NCI-H524 (cell line): ENCODE results near the gene COTL1.

ENCODE experiments used
- DNase-seq, 2 experiments: peaks; one replicate each; lab custom pipeline; 2025; lab: John Stamatoyannopoulos, UW

The COTL1 gene

DNA sequence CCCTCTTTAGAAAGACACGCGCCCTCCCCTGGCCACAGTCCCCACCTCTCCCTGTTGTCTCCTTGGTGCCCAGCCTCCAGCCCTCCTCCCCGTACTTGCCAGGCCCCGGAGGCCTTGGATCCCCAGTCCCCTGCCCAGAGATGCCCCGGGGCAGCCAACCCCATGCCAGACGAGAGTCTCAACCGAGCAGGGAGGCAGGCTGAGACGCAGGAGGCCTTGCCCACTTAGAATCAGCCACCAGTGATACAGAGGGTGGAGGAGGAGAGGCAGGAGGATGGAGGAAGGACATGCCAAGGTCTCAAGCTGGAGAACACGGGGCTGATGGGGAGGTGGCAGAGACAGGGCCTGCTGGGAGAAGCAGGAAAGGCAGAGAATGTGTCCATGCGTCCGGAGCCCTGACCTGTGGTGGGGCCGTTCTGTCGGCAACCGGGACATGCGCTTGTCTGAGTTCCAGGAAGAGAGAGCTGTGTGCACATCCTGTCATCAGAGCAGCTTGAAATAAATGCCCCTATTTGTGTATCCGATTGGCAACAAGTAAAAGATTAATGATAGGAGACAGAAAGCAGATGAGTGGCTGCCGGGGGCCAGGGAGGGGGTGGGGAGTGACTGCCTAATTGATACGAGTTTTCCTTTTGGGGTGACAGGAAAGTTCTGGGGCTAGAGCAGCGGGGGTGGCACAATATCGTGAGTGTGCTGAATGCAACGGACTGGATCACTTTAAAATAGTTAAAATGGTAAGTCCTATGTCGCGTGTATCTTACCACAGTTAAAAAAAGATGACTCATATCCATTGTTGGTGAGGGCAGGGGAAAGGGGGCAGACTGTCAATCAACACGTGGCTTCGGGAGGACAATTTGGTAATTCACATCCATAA, 68.7 kb downstream of the COTL1 start:
- no peak for DNase-seq

DNA sequence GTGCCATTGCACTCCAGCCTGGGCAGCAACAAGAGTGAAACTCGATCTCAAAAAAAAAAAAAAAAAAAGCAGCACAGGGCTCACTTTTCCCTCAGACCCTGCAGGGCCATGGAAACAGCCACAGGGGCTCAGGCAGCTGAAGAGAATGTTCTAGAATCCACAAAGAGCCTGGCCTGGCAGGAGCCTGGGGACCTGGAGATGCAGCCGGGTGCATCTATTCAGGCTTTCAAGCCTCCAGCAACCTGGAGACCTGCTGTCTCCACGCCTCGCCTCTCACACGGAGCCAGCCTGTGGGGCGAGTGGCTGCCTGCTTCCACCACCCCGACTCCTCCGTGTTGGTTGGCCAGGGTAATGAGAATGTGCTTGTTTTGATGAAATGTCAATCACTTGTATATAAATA, 69.4 kb downstream of the COTL1 start:
- no peak for DNase-seq

GRCh38 chr16:84547546-84548061, 70.3 kb downstream of the COTL1 start:
- DNase-seq = peak in 1 of 2 experiments; percentile 57

DNA sequence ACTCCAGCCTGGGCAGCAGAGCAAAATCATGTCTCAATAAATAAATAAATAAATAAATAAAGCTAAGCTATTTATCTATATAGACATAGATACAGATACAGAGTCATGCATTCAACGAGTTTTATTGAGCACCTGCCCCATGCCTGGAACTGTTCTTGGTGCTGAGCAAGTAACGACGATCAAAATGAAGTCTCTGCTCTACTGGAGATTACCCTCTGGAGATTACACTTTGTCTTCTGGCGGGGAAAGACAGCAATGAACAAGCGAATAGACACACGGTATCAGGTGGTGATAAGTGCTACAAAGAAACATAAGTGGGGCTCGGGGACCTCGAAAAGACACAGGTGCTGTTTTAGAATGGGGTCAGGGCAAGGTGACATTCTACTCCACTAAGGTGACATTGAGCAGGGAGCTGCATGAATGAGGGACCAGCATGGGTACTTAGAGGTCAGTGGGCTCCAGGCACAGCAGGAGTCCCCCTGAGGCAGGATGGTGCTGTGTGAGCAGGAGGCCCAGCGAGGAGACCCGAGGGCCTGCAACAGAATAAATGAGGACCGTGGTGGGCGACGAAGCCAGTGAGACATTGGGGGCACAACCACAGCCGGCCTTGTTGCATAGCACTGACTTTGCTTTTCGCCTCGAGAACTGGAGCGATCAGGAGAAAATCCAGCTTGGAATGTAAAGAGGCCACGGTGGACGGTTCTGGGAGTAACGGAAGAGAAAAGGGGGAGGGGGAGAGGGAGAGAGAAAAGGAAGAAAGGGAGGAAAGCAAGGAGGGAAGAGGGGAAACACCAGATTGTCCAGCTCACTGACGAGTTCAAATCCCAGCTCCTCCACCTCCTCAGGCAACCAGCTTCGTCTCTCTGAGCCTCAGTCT, 71.0 kb downstream of the COTL1 start:
- DNase-seq = peak in 1 of 2 experiments; percentile 21

DNA sequence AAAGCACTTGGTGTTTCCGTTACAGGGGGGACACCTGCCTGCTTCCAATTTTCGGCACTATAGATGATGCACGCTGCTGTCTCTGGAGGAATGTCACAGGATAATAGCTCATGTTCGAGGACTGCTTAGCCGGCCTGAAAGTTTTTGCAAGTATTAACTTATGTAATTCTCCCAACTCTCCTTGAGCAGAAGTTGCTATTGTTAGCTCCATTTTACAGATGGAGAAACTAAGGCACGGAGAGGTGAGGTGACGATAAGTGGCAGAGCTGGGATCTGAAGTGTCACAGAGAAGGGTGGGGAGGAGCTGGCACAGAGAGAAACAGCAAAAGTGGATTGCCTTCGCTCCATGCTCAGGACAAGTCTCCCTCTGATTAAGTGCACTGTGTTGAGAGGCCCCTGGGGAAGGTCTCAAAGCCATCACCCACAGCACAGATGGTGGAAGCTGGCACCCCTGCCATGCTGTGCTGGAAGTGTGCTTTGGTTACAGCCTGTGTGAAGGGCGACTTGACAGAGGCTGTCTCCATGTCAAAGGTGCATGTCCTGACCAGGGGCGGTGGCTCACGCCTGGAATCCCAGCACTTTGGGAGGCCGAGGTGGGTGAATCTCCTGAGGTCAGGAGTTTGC, 72.7 kb downstream of the COTL1 start:
- peak; percentile 92 to 94 for DNase-seq

- DNase-seq = peak; percentile 20 to 30
Measured at GRCh38 chr16:84544031-84544773, 73.7 kb downstream of the COTL1 start.

- no peak for DNase-seq
Measured at GRCh38 chr16:84543253-84543652, 74.6 kb downstream of the COTL1 start.

- DNase-seq = no peak
Measured at GRCh38 chr16:84541999-84542817, 75.7 kb downstream of the COTL1 start.

GRCh38 chr16:84540194-84540593, 77.7 kb downstream of the COTL1 start:
- no peak for DNase-seq

DNA sequence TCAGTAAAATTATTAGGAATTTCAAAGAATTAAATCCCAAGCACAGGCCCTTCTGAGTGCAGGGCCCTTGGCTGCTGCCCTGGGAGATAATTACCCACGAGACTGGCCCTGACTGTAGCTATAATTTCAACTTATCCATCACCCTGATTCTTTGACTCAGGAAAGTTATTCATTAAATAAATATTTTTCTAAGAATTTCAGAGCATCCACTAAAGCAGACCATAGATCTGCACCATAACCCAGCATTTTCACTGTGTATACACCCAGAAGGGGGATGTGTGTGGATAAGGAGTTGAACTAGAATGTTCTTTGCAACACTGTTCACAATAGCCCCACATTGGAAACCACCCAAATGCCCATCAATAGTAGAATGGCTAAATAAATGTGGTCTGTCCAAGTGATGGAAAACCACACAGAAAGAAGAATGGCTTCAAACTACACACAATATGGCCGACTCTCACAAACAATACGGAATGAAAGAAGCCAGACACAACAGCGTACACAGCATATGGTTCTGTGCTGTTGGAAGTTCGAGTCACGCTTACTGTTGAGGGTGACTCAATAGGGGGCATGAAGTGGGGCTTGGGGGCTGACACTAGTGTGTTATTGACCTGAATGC, 79.5 kb downstream of the COTL1 start:
- DNase-seq = no peak

DNA sequence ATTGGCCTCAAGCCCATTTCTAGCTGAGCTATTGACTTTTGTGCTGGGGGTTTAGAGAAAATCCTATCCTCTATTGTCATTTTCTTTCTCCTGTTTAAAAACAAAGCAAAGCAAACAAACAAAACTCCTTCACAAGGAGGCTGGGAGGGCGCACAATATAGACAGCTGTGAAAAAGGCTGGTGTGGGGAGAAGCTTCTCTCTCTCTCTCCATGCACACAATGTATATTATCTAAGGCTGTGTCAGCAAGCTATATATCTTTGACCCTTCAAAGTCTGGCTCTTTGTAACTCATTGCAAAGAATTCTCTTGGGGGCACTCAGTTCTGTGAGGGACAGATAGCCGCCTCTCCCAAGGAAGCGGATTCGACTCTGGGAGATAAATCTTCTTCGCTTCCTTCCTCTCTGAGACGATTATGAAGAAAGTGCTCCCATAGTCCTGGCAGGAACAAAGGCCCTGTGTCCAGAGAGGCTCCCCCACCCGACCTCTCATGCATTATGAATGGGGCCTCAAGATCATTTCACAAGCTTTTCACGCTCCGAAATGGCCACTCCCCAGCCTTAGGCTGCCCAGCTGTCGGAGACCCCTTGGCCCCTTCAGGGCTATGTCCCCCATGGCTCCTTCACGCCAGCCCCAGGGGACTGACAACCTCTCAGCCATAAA, 80.3 kb downstream of the COTL1 start:
- DNase-seq = no peak

DNA sequence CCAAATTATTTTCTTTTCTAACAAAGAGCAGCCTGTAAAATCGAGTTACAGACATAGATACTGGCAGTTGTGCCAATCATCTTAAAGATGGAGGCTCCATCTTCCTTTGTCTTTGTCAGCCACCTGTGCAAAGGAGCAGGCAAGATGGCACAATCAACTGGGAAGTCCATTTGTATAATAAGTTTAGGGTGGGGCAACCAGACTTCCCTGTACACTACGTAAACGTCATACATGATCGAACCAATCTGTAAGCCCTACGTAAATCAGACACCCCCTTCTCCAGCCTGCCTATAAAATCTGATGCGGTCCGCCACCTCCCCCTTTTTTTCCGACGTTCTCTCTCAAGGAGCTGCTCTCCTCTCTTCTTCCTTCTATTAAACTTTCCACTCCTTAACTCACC, 82.0 kb downstream of the COTL1 start:
- DNase-seq = no peak

DNA sequence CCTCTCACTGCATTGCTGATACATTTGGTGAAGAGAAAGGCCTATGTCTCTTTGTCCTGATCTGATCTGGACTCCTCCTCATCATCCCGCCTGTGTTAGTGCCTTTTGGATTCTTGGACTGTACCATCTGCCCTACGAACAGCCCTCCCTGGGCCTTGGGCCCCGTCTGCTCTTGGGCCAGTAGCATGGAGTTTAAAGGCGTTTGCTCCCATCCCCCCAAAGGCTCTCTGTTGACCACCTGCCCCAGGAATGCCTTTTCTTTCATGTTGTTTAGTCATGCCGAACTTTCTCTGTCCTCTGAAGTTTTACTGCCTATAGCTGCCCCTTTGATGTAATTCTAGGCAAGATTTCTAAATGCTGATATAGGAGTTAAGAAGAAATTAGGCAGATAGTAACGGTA, 82.5 kb downstream of the COTL1 start:
- no peak for DNase-seq

GRCh38 chr16:84534815-84535214, 83.1 kb downstream of the COTL1 start:
- DNase-seq = no peak

- no peak for DNase-seq
Measured at GRCh38 chr16:84532855-84533486, 84.9 kb downstream of the COTL1 start.

- no peak for DNase-seq
Measured at GRCh38 chr16:84532291-84532724, 85.6 kb downstream of the COTL1 start.

DNA sequence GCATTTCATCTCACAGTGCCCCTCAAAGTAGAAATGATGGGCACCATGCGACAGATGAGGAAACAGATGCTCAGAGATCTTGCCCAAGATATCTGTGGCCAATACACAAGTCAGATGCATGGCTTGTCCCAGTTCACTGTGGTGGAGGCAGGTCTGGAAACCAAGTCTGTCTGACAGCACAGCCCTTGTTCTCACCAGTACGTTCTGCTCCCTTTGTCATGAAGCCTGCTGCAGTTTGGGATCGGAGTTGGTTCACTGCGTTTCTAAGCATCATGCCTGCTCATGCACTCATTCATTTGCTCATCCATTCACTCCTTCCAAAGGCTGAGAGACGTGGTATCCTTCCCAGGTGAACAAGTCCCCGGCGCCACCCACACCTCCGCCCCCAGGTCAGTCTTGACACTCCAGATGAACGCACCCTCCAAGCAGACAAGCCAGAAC, 86.2 kb downstream of the COTL1 start:
- peak; percentile 91 to 96 for DNase-seq

GRCh38 chr16:84530590-84530989, 87.3 kb downstream of the COTL1 start:
- no peak for DNase-seq

DNA sequence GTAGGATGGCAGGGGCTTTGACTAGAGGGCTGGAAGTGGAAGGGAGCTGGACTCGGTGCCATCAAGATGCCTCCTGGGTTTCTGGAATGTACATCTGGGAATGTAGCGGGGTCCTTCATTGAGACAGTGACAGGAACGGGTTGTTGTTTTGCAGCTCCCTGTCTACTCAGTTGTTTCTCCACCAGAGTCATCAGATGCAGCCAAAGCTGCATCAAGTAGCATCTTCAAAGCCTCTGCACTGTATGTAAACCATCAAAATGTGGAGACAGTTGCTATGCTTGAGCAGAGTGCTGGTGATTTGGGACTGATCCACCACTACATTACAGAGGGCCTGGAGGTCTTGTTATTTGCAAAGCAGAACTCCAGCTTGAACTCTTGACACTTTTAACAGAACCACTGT, 88.3 kb downstream of the COTL1 start:
- DNase-seq = no peak
